H9 (cell line): ENCODE data around the gene TRAP1. TPM values are rescaled to one million over a fixed set of nuclear protein-coding genes. Genes with fewer than 3 reads are reported as not detected.

Source experiments
- DNase-seq: peaks from one replicate; pipeline ENCODE4 v3.0.0-alpha.2; 2017
- H2AFZ ChIP-seq: one replicate; pipeline ENCODE4 v1.6.1; 2013; ENCODE audit warnings: mild to moderate bottlenecking, low read length, control low read depth, moderate library complexity
- H2AK5ac ChIP-seq: 2 replicates; pipeline ENCODE4 v1.6.1; 2013; ENCODE audit warnings: low read length, control low read depth, mixed read lengths; ENCODE audit not compliant: insufficient read length
- H2BK120ac ChIP-seq: one replicate; pipeline ENCODE4 v1.6.1; 2013; ENCODE audit warnings: low read depth, mild to moderate bottlenecking, low read length, control low read depth, inconsistent platforms; ENCODE audit not compliant: poor library complexity, severe bottlenecking
- H2BK12ac ChIP-seq: 2 replicates; pipeline ENCODE4 v1.6.1; 2013; ENCODE audit warnings: low read length, control low read depth, mixed read lengths, low read depth; ENCODE audit not compliant: insufficient read length
- H2BK15ac ChIP-seq: 2 replicates; pipeline ENCODE4 v1.6.1; 2013; ENCODE audit warnings: low read depth, low read length, control low read depth
- H2BK20ac ChIP-seq: one replicate; pipeline ENCODE4 v1.6.1; 2013; ENCODE audit warnings: low read depth, mild to moderate bottlenecking, low read length, control low read depth, inconsistent platforms; ENCODE audit not compliant: poor library complexity, severe bottlenecking
- H2BK5ac ChIP-seq: 2 replicates; pipeline ENCODE4 v1.6.1; 2013; ENCODE audit warnings: low read length, control low read depth, mixed read lengths; ENCODE audit not compliant: insufficient read length
- H3K14ac ChIP-seq: 2 replicates; pipeline ENCODE4 v1.6.1; 2013; ENCODE audit warnings: low read length, control low read depth; ENCODE audit not compliant: insufficient read depth
- H3K18ac ChIP-seq: 2 replicates; pipeline ENCODE4 v1.6.1; 2013; ENCODE audit warnings: low read depth, mild to moderate bottlenecking, mixed read lengths, low read length, control low read depth; ENCODE audit not compliant: insufficient read length
- H3K23ac ChIP-seq: 2 replicates; pipeline ENCODE4 v1.6.1; 2013; ENCODE audit warnings: low read length, control low read depth, mixed read lengths, low read depth; ENCODE audit not compliant: insufficient read length
- H3K23me2 ChIP-seq: 2 replicates; pipeline ENCODE4 v1.6.1; 2013; ENCODE audit warnings: low read depth, mild to moderate bottlenecking, mixed read lengths, low read length, control low read depth; ENCODE audit not compliant: insufficient read length, poor library complexity, severe bottlenecking
- H3K27ac ChIP-seq: 2 replicates; pipeline ENCODE4 v1.5.1; 2013; ENCODE audit warnings: low read length, control low read depth, mixed read lengths, low read depth; ENCODE audit not compliant: insufficient read length
- H3K27me3 ChIP-seq: 2 replicates; pipeline ENCODE4 v1.6.1; 2013; ENCODE audit warnings: low read length, control low read depth, inconsistent platforms; ENCODE audit not compliant: insufficient read depth
- H3K4ac ChIP-seq: 2 replicates; pipeline ENCODE4 v1.6.1; 2013; ENCODE audit warnings: low read depth, mild to moderate bottlenecking, control low read depth, inconsistent platforms, low read length, moderate library complexity
- H3K4me1 ChIP-seq: 2 replicates; pipeline ENCODE4 v1.6.1; 2013; ENCODE audit warnings: low read length, control low read depth, inconsistent platforms; ENCODE audit not compliant: insufficient read depth
- H3K4me2 ChIP-seq: 2 replicates; pipeline ENCODE4 v1.6.1; 2013; ENCODE audit warnings: low read length, control low read depth, mixed read lengths; ENCODE audit not compliant: insufficient read length, insufficient read depth
- H3K56ac ChIP-seq: 2 replicates; pipeline ENCODE4 v1.6.1; 2013; ENCODE audit warnings: low read depth, mild to moderate bottlenecking, mixed read lengths, low read length, control low read depth; ENCODE audit not compliant: insufficient read length
- H3K79me1 ChIP-seq: 2 replicates; pipeline ENCODE4 v1.6.1; 2013; ENCODE audit warnings: low read depth, mild to moderate bottlenecking, moderate library complexity, low read length, control low read depth, inconsistent platforms; ENCODE audit not compliant: insufficient read depth, poor library complexity, severe bottlenecking
- H3K79me2 ChIP-seq: 2 replicates; pipeline ENCODE4 v1.6.1; 2013; ENCODE audit warnings: low read length, control low read depth, inconsistent platforms; ENCODE audit not compliant: insufficient read depth
- H3K9ac ChIP-seq: 2 replicates; pipeline ENCODE4 v1.6.1; 2013; ENCODE audit warnings: low read length, control low read depth, mixed read lengths; ENCODE audit not compliant: insufficient read length; ENCODE audit errors: extremely low read depth
- H3K9me3 ChIP-seq: one replicate; pipeline ENCODE4 v1.6.1; 2013; ENCODE audit warnings: low read depth, low read length, inconsistent platforms; ENCODE audit not compliant: control insufficient read depth
- H3T11ph ChIP-seq: one replicate; pipeline ENCODE4 v1.6.1; 2013; ENCODE audit warnings: mild to moderate bottlenecking, low read length, control low read depth, inconsistent platforms
- H4K20me1 ChIP-seq: one replicate; pipeline ENCODE4 v1.6.1; 2013; ENCODE audit not compliant: control insufficient read depth, insufficient read length, insufficient read depth
- H4K5ac ChIP-seq: 2 replicates; pipeline ENCODE4 v1.6.1; 2013; ENCODE audit warnings: low read depth, mild to moderate bottlenecking, mixed read lengths, low read length, control low read depth; ENCODE audit not compliant: insufficient read length
- H4K8ac ChIP-seq: replicated peaks from 2 replicates; pipeline ENCODE4 v1.6.1; 2013; ENCODE audit warnings: low read length, control low read depth, mixed read lengths, low read depth; ENCODE audit not compliant: insufficient read length
- H4K91ac ChIP-seq: 2 replicates; pipeline ENCODE4 v1.6.1; 2013; ENCODE audit warnings: low read depth, mild to moderate bottlenecking, moderate library complexity, mixed read lengths, low read length, control low read depth; ENCODE audit not compliant: insufficient read length
- H3K27ac Mint-ChIP-seq, 3 experiments: 2 replicates in 2 of 3; 3 replicates in 1 of 3; pipeline ENCODE4 v1.8.0; 2020 to 2021; ENCODE audit warnings: mixed read lengths in 3 of 3, mild to moderate bottlenecking in 1 of 3, moderate library complexity in 1 of 3
- H3K27me3 Mint-ChIP-seq: 2 replicates; pipeline ENCODE4 v1.8.0; 2021; ENCODE audit warnings: low read depth, mild to moderate bottlenecking, moderate library complexity, mixed read lengths
- H3K36me3 Mint-ChIP-seq, 3 experiments: 2 replicates in 2 of 3; 3 replicates in 1 of 3; pipeline ENCODE4 v1.8.0; 2020 to 2021; ENCODE audit warnings: low read depth in 3 of 3, mixed read lengths in 3 of 3; ENCODE audit not compliant: insufficient read depth in 1 of 3
- H3K4me1 Mint-ChIP-seq, 2 experiments: 2 replicates each; pipeline ENCODE4 v1.8.0; 2020; ENCODE audit warnings: mixed read lengths in 2 of 2
- H3K4me3 Mint-ChIP-seq, 2 experiments: 2 replicates in 1 of 2; 3 replicates in 1 of 2; pipeline ENCODE4 v1.8.0; 2020 to 2021; ENCODE audit warnings: mild to moderate bottlenecking in 2 of 2, mixed read lengths in 2 of 2, moderate library complexity in 1 of 2
- H3K9me3 Mint-ChIP-seq, 2 experiments: 2 replicates in 1 of 2; 3 replicates in 1 of 2; pipeline ENCODE4 v1.8.0; 2020; ENCODE audit warnings: mild to moderate bottlenecking in 2 of 2, mixed read lengths in 2 of 2, moderate library complexity in 1 of 2
- CTCF ChIP-seq: fragments of 200-600 bp; sonication (generic); conservative IDR thresholded peaks from 3 replicates; pipeline ENCODE4 v1.8.0; 2021; ENCODE audit warnings: antibody characterized with exemption, mild to moderate bottlenecking
- WGBS: extraction: QIAGEN DNeasy Blood & Tissue Kit; methylation state at CpG from one replicate; pipeline ENCODE4 v1.1.7; 2013; ENCODE audit warnings: missing lambda C conversion rate, low lambda C conversion rate, mixed read lengths; ENCODE audit not compliant: insufficient read length; ENCODE audit errors: extremely low coverage; 5-methylcytosine and 5-hydroxymethylcytosine counted together
- total RNA-seq: library from RNA; stranded (reverse); gene quantifications from 2 replicates; pipeline ENCODE4 v1.2.1, GENCODE V29; 2021

Gene TRAP1
- total RNA-seq, 1 experiment from 2014 or later, result 211 TPM

GRCh38 chr16:3694051-3694450 is 23.3 kb downstream of the TRAP1 start:
- no peak for DNase-seq
- H3K23me2 ChIP-seq, result no peaks in the 10 kb centered on the region
- no peak overlapping the region for H2AK5ac ChIP-seq
- peaks cover 11 to 35% (median 23%) of the 10 kb centered on the region in 3 experiments; a peak in 6 of 7 replicates for H3K36me3 Mint-ChIP-seq
- no peaks in the 10 kb centered on the region for H3K9me3 ChIP-seq
- H2BK120ac ChIP-seq, result no peak overlapping the region
- no peak overlapping the region for H3K18ac ChIP-seq
- H2BK12ac ChIP-seq, result no peak overlapping the region
- H3K4me1 Mint-ChIP-seq, result peaks cover 7 to 13% of the 10 kb centered on the region in 2 experiments; a peak in 3 of 4 replicates
- H3K9ac ChIP-seq, result no peak overlapping the region
- H2BK15ac ChIP-seq, result no peak overlapping the region
- H4K8ac ChIP-seq, result no peak overlapping the region
- H3K4me3 Mint-ChIP-seq, result no peak overlapping the region
- H3K4me1 ChIP-seq, result no peaks in the 10 kb centered on the region
- no peak overlapping the region for H3K27ac ChIP-seq
- no peaks in the 10 kb centered on the region for H3K27me3 ChIP-seq
- no peak overlapping the region for H3K56ac ChIP-seq
- H4K91ac ChIP-seq, result no peak overlapping the region
- H3K27ac Mint-ChIP-seq, result peak overlapping the region in 2 of 3 experiments; percentile 61 to 84; a peak in 2 of 7 replicates
- no peak overlapping the region for H4K5ac ChIP-seq
- H3K4ac ChIP-seq, result no peak overlapping the region
- TF ChIP-seq CTCF, result no peak
- H4K20me1 ChIP-seq, result no peaks in the 10 kb centered on the region
- H3K79me2 ChIP-seq, result peaks cover 2% of the 10 kb centered on the region; the same call in 1 of the 2 replicates
- no peak overlapping the region for H3K23ac ChIP-seq
- H3K9me3 Mint-ChIP-seq, result no peaks in the 10 kb centered on the region
- H3K79me1 ChIP-seq, result no peaks in the 10 kb centered on the region
- no peak overlapping the region for H3K14ac ChIP-seq
- no peak overlapping the region for H2BK20ac ChIP-seq
- H2AFZ ChIP-seq, result no peak overlapping the region
- no peak overlapping the region for H3K4me2 ChIP-seq
- WGBS, result no CpG with 5 or more reads among the region's 9 CpGs
- H3K27me3 Mint-ChIP-seq, result no peaks in the 10 kb centered on the region
- no peak overlapping the region for H2BK5ac ChIP-seq
- H3T11ph ChIP-seq, result no peak overlapping the region
